ENCODE data around the gene IREB2.

- no peak for TF ChIP-seq CTCF (IDR thresholded peaks at IDR 0.05)
- TF ChIP-seq POLR2AphosphoS5 (IDR thresholded peaks at IDR 0.05): no peak
- TF ChIP-seq POLR2A (IDR thresholded peaks at IDR 0.05): no peak
Measured at GRCh38 chr15:78444255-78444654, 6.2 kb downstream of the IREB2 start.

Data from upper lobe of left lung (tissue), 4 donors.